WTC11 (cell line): ENCODE results near the gene AMOTL1. TPM values are rescaled to one million over a fixed set of nuclear protein-coding genes. Genes with fewer than 3 reads are reported as not detected.

ENCODE experiments used
- ATAC-seq: fragments of 200-7000 bp; cut with Tn5 transposase; 2 replicates; pipeline ENCODE4 v1.10.0; 2021; ENCODE audit warnings: mild to moderate bottlenecking, moderate library complexity
- CTCF ChIA-PET: fragments of 300-600 bp; sonication (Branson Sonifier 250); formaldehyde crosslinking; loops from one replicate; lab custom pipeline; 2021; ENCODE audit warnings: antibody characterized with exemption; lab: Charles Lee
- POLR2A ChIA-PET: fragments of 350-600 bp; sonication (Branson Sonifier 250); formaldehyde crosslinking; loops from one replicate; lab custom pipeline; 2021; ENCODE audit warnings: antibody characterized with exemption; lab: Charles Lee
- DNase-seq: peaks from one replicate; pipeline ENCODE4 v3.0.0; 2021; ENCODE audit warnings: low spot score
- H3K27ac Mint-ChIP-seq: 2 replicates; pipeline ENCODE4 v1.8.0; 2021; ENCODE audit warnings: mixed read lengths
- H3K27me3 Mint-ChIP-seq: 2 replicates; pipeline ENCODE4 v1.8.0; 2021; ENCODE audit warnings: low read depth, mild to moderate bottlenecking, moderate library complexity, mixed read lengths
- H3K36me3 Mint-ChIP-seq: 2 replicates; pipeline ENCODE4 v1.8.0; 2021; ENCODE audit warnings: mixed read lengths
- H3K4me1 Mint-ChIP-seq: 2 replicates; pipeline ENCODE4 v1.8.0; 2022; ENCODE audit warnings: mixed read lengths
- H3K4me3 Mint-ChIP-seq: 2 replicates; pipeline ENCODE4 v1.8.0; 2021; ENCODE audit warnings: mild to moderate bottlenecking, moderate library complexity, mixed read lengths
- H3K9me3 Mint-ChIP-seq: 2 replicates; pipeline ENCODE4 v1.8.0; 2021; ENCODE audit warnings: mixed read lengths
- CREB1 ChIP-seq: sonication (generic); formaldehyde crosslinking; IDR thresholded peaks from 2 replicates; pipeline ENCODE4 v1.8.0; 2023; ENCODE audit warnings: mild to moderate bottlenecking, missing genetic modification reagents
- ELF4 ChIP-seq: sonication (generic); formaldehyde crosslinking; IDR thresholded peaks from 2 replicates; pipeline ENCODE4 v1.8.1; 2022; ENCODE audit warnings: low read depth, mild to moderate bottlenecking, moderate library complexity, missing genetic modification reagents
- ESRRA ChIP-seq: sonication (generic); formaldehyde crosslinking; IDR thresholded peaks from 2 replicates; pipeline ENCODE4 v1.8.1; 2022; ENCODE audit warnings: mild to moderate bottlenecking, missing genetic modification reagents, borderline replicate concordance
- ETV6 ChIP-seq: sonication (generic); formaldehyde crosslinking; IDR thresholded peaks from 2 replicates; pipeline ENCODE4 v1.8.1; 2022; ENCODE audit warnings: mild to moderate bottlenecking, missing genetic modification reagents
- FOXJ3 ChIP-seq: sonication (generic); formaldehyde crosslinking; IDR thresholded peaks from 2 replicates; pipeline ENCODE4 v1.9.0; 2021; ENCODE audit warnings: missing genetic modification reagents, mild to moderate bottlenecking, borderline replicate concordance
- JUN ChIP-seq: sonication (generic); formaldehyde crosslinking; IDR thresholded peaks from 2 replicates; pipeline ENCODE4 v1.8.0; 2023; ENCODE audit warnings: mild to moderate bottlenecking, missing genetic modification reagents
- MXD4 ChIP-seq: fragments of 250-450 bp; sonication (Bioruptor Pico); IDR thresholded peaks from 2 replicates; pipeline ENCODE4 v1.8.0; 2021; ENCODE audit warnings: mild to moderate bottlenecking, moderate library complexity, borderline replicate concordance
- NFATC4 ChIP-seq: fragments of 250-450 bp; sonication (Bioruptor Pico); IDR thresholded peaks from 2 replicates; pipeline ENCODE4 v1.9.0; 2021; ENCODE audit warnings: mild to moderate bottlenecking
- NFE2L1 ChIP-seq: sonication (generic); formaldehyde crosslinking; IDR thresholded peaks from 2 replicates; pipeline ENCODE4 v1.8.1; 2023; ENCODE audit warnings: missing genetic modification reagents
- NR1H2 ChIP-seq: sonication (generic); formaldehyde crosslinking; IDR thresholded peaks from 2 replicates; pipeline ENCODE4 v1.9.0; 2021; ENCODE audit warnings: mild to moderate bottlenecking, moderate library complexity, missing genetic modification reagents
- NR2C2 ChIP-seq: sonication (generic); formaldehyde crosslinking; IDR thresholded peaks from 2 replicates; pipeline ENCODE4 v1.8.0; 2022; ENCODE audit warnings: mild to moderate bottlenecking, missing genetic modification reagents
- NR3C1 ChIP-seq: sonication (generic); formaldehyde crosslinking; conservative IDR thresholded peaks from 2 replicates; pipeline ENCODE4 v1.8.1; 2023; ENCODE audit warnings: low read depth, mild to moderate bottlenecking, missing genetic modification reagents
- RELA ChIP-seq: sonication (generic); formaldehyde crosslinking; IDR thresholded peaks from 2 replicates; pipeline ENCODE4 v1.8.1; 2022; ENCODE audit warnings: missing genetic modification reagents, mild to moderate bottlenecking, borderline replicate concordance
- SMAD4 ChIP-seq: sonication (generic); formaldehyde crosslinking; IDR thresholded peaks from 2 replicates; pipeline ENCODE4 v1.8.0; 2022; ENCODE audit warnings: mild to moderate bottlenecking, missing genetic modification reagents
- TCF7 ChIP-seq: sonication (generic); formaldehyde crosslinking; IDR thresholded peaks from 2 replicates; pipeline ENCODE4 v1.8.0; 2022; ENCODE audit warnings: mild to moderate bottlenecking, low read depth, missing genetic modification reagents, moderate library complexity
- ZMAT4 ChIP-seq: fragments of 250-450 bp; sonication (Bioruptor Pico); IDR thresholded peaks from 2 replicates; pipeline ENCODE4 v1.9.0; 2021; ENCODE audit warnings: mild to moderate bottlenecking
- ZNF121 ChIP-seq: sonication (generic); formaldehyde crosslinking; IDR thresholded peaks from 2 replicates; pipeline ENCODE4 v1.8.0; 2023; ENCODE audit warnings: missing genetic modification reagents
- ZNF138 ChIP-seq: sonication (generic); formaldehyde crosslinking; conservative IDR thresholded peaks from 2 replicates; pipeline ENCODE4 v1.8.1; 2022; ENCODE audit warnings: mild to moderate bottlenecking, moderate library complexity, missing genetic modification reagents
- ZNF219 ChIP-seq: sonication (generic); formaldehyde crosslinking; IDR thresholded peaks from 2 replicates; pipeline ENCODE4 v1.8.0; 2023; ENCODE audit warnings: missing genetic modification reagents, mild to moderate bottlenecking, borderline replicate concordance
- ZNF532 ChIP-seq: fragments of 250-450 bp; sonication (Bioruptor Pico); IDR thresholded peaks from 2 replicates; pipeline ENCODE4 v1.9.0; 2021; ENCODE audit warnings: mild to moderate bottlenecking, borderline replicate concordance
- ZSCAN18 ChIP-seq: fragments of 250-450 bp; sonication (Bioruptor Pico); IDR thresholded peaks from 2 replicates; pipeline ENCODE4 v2.1.2; 2022; ENCODE audit warnings: mild to moderate bottlenecking, moderate library complexity
- total RNA-seq: library from RNA; stranded (reverse); gene quantifications from 3 replicates; pipeline ENCODE4 v1.2.3, GENCODE V29; 2021
- TF ChIP-seq, protein P1 (sequence below): sonication (generic); formaldehyde crosslinking; conservative IDR thresholded peaks from 2 replicates; pipeline ENCODE4 v1.8.1; 2022; ENCODE audit warnings: mild to moderate bottlenecking, missing genetic modification reagents
- TF ChIP-seq, protein P2 (sequence below): sonication (generic); formaldehyde crosslinking; IDR thresholded peaks from 2 replicates; pipeline ENCODE4 v1.8.0; 2023; ENCODE audit warnings: missing genetic modification reagents

The AMOTL1 gene
- total RNA-seq, 1 experiment from 2014 or later, result 39.8 TPM

DNA sequence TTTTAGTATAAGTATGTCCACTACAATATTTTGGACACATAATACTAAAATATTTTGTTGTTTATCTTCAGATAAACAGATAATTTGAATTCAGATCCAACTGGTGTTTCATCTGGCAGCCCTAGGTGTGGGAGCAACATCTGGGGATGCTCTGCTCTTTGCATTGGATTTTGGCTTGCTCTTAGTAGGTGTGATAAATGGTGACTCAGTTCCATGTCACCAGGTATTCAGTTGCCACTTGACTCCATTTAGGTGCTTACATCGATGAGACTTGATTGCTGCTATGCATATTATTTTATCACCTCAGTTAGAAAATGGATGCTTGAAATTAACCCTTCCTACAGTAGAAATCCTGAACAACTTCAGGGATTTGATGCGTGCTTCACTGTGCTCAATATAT lies 13.3 kb upstream of the AMOTL1 start:
- H3K27me3 Mint-ChIP-seq, result no peaks in the 10 kb centered on the region; the same call in none of the 2 replicates
- TF ChIP-seq ZSCAN18 (CRISPR knock-in tag) (no peak), RELA (no peak)
- POLR2A ChIA-PET, result interaction anchor here (0.8 kb wide), 1 partner anchor 13 kb away, joined by 3 read pairs; the partner anchor contains the start of gene AMOTL1

GRCh38 chr11:94755494-94755893 lies 12.7 kb upstream of the AMOTL1 start:
- peak; percentile 31 for DNase-seq
- H3K27ac Mint-ChIP-seq, result no peak overlapping the region
- ATAC-seq, result peak; percentile 83
- H3K4me3 Mint-ChIP-seq, result no peak overlapping the region
- TF ChIP-seq ZNF121 (CRISPR knock-in tag), result no peak
- TF ChIP-seq ZNF532 (CRISPR knock-in tag), result no peak
- TF ChIP-seq MXD4 (CRISPR knock-in tag), result no peak
- no peak for TF ChIP-seq JUN (CRISPR knock-in tag)
- no peak for TF ChIP-seq TCF7 (CRISPR knock-in tag)
- TF ChIP-seq, protein P1, sequence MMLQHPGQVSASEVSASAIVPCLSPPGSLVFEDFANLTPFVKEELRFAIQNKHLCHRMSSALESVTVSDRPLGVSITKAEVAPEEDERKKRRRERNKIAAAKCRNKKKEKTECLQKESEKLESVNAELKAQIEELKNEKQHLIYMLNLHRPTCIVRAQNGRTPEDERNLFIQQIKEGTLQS (CRISPR knock-in tag), result no peak
- TF ChIP-seq ZNF219 (CRISPR knock-in tag), result no peak
- no peak for TF ChIP-seq CREB1 (CRISPR knock-in tag)
- TF ChIP-seq ELF4 (CRISPR knock-in tag), result no peak
- no peak for TF ChIP-seq NFATC4 (CRISPR knock-in tag)
- no peak for TF ChIP-seq ETV6
- TF ChIP-seq SMAD4 (CRISPR knock-in tag), result no peak
- TF ChIP-seq FOXJ3 (CRISPR knock-in tag), result no peak
- TF ChIP-seq, all 79 proteins: peak for 0
- Mint-ChIP-seq H3K9me3 (no peaks in the 10 kb centered on the region), H3K4me1 (peaks cover 38% of the 10 kb centered on the region), H3K36me3 (no peaks in the 10 kb centered on the region), H3K27me3 (no peaks in the 10 kb centered on the region; the same call in none of the 2 replicates)
- ChIA-PET POLR2A (no interaction called here), CTCF (interaction anchor here (1.3 to 2.1 kb wide), 2 partner anchors 14 to 132 kb away, joined by 4 to 13 read pairs; no protein-coding TSS in a partner anchor)

More for the DNA sequence above, 13.3 kb upstream of the AMOTL1 start:
- ATAC-seq, result no peak
- H3K4me3 Mint-ChIP-seq, result no peak overlapping the region
- H3K4me1 Mint-ChIP-seq, result peaks cover 42% of the 10 kb centered on the region
- DNase-seq, result no peak
- CTCF ChIA-PET, result interaction anchor here (1.3 to 2.1 kb wide), 3 partner anchors 13 to 132 kb away, joined by 3 to 13 read pairs (median 4); no protein-coding TSS in a partner anchor
- H3K27ac Mint-ChIP-seq, result no peak overlapping the region
- no peaks in the 10 kb centered on the region for H3K9me3 Mint-ChIP-seq
- H3K36me3 Mint-ChIP-seq, result no peaks in the 10 kb centered on the region

- POLR2A ChIA-PET, result no interaction called here
- DNase-seq (no peak), ATAC-seq (no peak)
- Mint-ChIP-seq H3K27ac (no peak overlapping the region), H3K4me1 (peaks cover 31% of the 10 kb centered on the region), H3K36me3 (no peaks in the 10 kb centered on the region), H3K27me3 (peaks cover 8% of the 10 kb centered on the region), H3K4me3 (no peak overlapping the region), H3K9me3 (no peaks in the 10 kb centered on the region)
- CTCF ChIA-PET, result interaction anchor here (0.7 to 1.5 kb wide), 2 partner anchors 11 to 16 kb away, joined by 3 to 7 read pairs; partner anchors contain the start of gene AMOTL1
- TF ChIP-seq ZNF138 (CRISPR knock-in tag) (no peak), NFE2L1 (CRISPR knock-in tag) (no peak), ELF4 (CRISPR knock-in tag) (no peak), NR1H2 (CRISPR knock-in tag) (no peak), FOXJ3 (CRISPR knock-in tag) (no peak), NR2C2 (CRISPR knock-in tag) (no peak), ZSCAN18 (CRISPR knock-in tag) (no peak), NR3C1 (CRISPR knock-in tag) (no peak), ZMAT4 (no peak), ESRRA (CRISPR knock-in tag) (no peak)
- TF ChIP-seq, protein P2, sequence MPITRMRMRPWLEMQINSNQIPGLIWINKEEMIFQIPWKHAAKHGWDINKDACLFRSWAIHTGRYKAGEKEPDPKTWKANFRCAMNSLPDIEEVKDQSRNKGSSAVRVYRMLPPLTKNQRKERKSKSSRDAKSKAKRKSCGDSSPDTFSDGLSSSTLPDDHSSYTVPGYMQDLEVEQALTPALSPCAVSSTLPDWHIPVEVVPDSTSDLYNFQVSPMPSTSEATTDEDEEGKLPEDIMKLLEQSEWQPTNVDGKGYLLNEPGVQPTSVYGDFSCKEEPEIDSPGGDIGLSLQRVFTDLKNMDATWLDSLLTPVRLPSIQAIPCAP (CRISPR knock-in tag), result no peak
These were observed 11.0 kb upstream of the AMOTL1 start for GRCh38 chr11:94757037-94757735.
